Fibroblast of skin of back (primary cell): Measurements from ENCODE around the gene ATP1B3. TPM values are rescaled to one million over a fixed set of nuclear protein-coding genes. Genes with fewer than 3 reads are reported as not detected.
"Not testable (repeated sequence)": the region's sequence is repeated elsewhere in the genome, so short reads cannot be mapped to it uniquely, and the experiment has no call there.

Experiments used
- DNase-seq: peaks from one replicate; pipeline ENCODE4 v3.0.0-alpha.2; 2013
- polyA plus RNA-seq, 2 experiments: library from polyadenylated mRNA; unstranded; fragments of 120-200 nt; gene quantifications; one replicate each; pipeline ENCODE4 v1.2.1, GENCODE V29; 2013; ENCODE audit not compliant: insufficient read length in 2 of 2

ATP1B3 gene
- 206 TPM for polyA plus RNA-seq (2013, experiment 1 of 2; ENCODE audit: insufficient read length)
- polyA plus RNA-seq (2013, experiment 2 of 2; ENCODE audit: insufficient read length) = 148 TPM

GRCh38 chr3:141876381-141876890, at the start of gene ATP1B3:
Gene ATP1B3 (plus strand): TSS chr3:141876643. CDS start chr3:141876802, 159 bp downstream.
- peak; percentile 86 for DNase-seq

DNA sequence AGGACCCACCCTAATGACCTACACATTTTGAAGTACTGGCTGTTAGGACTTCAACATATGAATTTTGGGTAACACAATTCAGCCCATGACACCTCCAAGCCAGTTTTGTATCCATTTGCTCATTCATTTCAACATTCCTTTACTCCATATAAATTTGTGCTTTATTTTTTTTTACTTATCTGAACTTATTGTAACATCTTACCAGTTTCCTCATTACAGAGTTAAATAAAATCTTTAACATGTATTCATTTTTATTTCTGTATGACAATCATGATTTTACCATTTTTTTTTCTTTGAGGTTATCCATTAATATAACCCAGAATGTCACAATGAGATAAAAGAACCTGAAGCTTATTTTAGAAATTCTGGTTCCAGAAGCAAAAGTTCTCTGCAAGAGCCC, 48.0 kb upstream of the ATP1B3 start:
- no peak for DNase-seq

GRCh38 chr3:141828890-141829289, 47.6 kb upstream of the ATP1B3 start:
- no peak for DNase-seq

GRCh38 chr3:141830508-141830907, 45.9 kb upstream of the ATP1B3 start:
- DNase-seq = no peak

- no peak for DNase-seq
Measured at GRCh38 chr3:141834292-141834691, 42.2 kb upstream of the ATP1B3 start.

GRCh38 chr3:141835557-141836229, 40.8 kb upstream of the ATP1B3 start:
- DNase-seq = no peak

DNA sequence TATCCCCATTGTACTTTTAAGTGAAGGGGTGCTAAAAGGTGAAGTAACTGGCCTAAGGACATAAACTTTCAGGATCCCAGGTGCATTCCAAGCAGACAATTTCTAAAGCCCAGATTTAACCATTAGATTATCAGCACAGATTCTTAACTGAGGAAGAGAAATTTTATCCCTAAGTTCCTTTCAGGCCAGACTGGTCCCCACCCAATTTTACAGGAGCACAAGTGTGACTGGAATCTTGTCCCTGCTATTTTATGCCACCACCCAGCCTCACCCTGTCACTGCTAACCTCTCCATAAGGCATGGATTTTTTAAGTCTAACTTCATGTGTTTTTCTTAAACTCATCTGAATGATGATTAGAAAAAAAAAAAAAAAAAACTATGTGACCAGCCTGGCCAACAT, 37.1 kb upstream of the ATP1B3 start:
- no peak for DNase-seq

- DNase-seq = peak; percentile 58
Measured at GRCh38 chr3:141840737-141841544, 35.5 kb upstream of the ATP1B3 start.

GRCh38 chr3:141844108-141844507, 32.3 kb upstream of the ATP1B3 start:
- no peak for DNase-seq

DNA sequence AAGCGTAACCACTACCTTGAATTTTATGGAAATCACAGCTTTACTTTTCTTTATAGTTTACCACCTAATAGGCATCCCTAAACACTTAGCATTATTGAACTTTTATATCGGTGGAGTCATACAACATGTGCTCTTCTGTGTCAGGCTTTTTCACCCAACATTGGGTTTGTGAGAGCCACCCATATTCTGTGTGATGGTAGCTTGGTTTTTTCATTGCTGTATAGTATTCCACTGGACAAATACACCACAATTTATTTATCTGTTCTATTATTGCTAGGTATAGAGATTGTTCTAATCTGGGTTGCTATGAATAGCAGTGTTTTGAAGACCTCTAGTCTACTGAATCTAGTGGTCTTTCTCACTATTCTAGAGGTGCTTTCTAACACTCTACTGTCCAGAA, 31.6 kb upstream of the ATP1B3 start:
- no peak for DNase-seq

GRCh38 chr3:141845407-141846049, 30.9 kb upstream of the ATP1B3 start:
- DNase-seq = no peak

GRCh38 chr3:141846050-141846433, 30.4 kb upstream of the ATP1B3 start:
- no peak for DNase-seq

DNA sequence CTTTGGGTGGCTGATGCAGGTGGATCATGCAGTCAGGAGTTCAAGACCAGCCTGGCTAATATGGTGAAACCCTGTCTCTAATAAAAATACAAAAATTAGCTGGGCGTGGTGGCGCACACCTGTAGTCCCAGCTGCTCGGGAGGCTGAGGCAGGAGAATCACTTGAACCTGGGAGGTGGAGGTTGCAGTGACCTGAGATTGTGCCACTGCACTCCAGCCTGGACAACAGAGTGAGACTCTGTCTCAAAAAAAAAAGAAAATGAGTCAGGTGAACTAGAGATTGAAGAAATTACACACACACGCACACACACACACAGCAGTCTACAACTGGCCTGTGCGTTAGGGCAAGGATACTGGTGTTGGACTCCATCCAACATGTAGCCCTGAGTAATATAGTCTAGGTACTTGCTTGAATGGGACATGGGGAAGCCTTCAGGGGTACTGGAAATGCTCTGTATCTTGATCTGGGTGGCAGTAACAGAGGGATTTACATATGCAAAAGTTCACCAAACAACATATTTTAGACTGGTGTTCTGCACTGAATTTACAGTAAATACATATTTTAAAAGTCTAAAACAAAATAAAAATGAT, 28.2 kb upstream of the ATP1B3 start:
- not testable (repeated sequence) for DNase-seq

DNA sequence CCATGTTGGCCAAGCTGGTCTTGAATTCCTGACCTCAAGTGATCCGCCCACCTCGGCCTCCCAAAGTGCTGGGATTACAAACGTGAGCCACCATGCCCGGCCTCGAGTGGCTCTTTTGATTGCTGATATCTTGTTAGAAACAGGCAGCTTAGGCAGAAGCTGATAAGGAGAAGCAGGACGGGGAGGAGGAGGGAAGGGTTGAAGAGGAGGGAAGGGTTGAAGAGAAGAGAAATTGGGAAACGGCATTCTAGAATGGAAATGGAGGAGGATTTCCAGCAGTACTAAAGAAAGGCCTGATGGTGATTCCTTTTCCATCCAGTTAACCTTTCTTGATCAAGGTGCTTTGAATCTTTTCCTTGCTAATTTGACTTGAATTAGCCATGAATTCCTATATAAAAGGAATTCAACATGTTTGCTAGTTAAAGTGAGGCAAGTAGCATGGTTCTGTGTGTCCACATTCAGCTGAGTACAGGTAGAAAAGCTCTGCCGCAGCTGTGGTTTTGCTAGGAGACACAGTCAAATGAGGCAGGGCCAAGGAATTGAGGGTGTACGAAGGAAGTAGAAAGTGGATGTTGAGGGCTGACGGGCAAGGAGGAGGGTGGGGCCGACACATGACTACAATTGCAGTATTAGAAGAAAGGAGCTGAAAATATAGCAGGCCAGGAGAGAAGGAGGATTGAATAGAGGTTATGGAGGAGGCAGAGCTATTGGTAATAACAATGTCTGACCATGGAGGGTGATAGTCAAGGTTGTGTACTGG, 27.2 kb upstream of the ATP1B3 start:
- DNase-seq = no peak

GRCh38 chr3:141851411-141851810, 25.0 kb upstream of the ATP1B3 start:
- DNase-seq = no peak

GRCh38 chr3:141853081-141853601, 23.3 kb upstream of the ATP1B3 start:
- no peak for DNase-seq

GRCh38 chr3:141853629-141854168, 22.7 kb upstream of the ATP1B3 start:
- no peak for DNase-seq

DNA sequence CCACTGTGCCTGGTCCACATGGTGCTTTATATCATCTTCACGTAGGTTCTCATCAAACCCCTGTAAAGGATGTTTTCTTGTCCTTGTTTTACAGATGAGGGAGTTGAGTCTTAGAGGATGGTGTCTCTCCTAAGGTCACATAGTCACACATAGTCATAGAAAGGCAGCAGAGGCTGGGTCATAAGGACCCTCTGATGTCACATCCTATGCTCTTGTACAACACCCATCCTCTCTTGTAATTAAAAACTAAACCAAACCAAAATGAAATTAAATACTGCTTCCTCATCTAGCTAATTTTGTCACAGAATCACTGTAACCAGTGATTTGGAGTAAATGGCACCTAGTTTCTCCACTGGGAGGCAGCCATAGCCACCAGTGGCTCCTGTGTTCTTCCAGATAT, 21.8 kb upstream of the ATP1B3 start:
- DNase-seq = no peak

DNA sequence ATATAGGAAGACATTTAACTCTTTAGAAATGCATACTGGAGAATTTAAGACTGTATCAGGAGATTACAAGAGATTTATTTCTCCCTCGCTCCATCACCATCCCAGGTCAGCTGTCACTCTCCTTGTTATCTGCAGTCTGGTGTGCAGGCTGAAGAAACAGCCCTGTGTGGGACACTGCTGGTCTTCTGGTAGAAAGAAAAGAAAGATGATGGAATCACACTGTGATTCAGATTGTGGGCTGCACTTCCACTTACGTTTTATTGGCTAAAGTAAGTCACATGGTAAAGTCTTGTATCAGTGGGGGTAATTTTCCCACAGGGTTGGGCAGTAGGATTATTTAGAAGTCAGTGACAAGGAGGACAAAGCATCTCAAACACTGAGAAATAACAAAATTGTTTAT, 18.1 kb upstream of the ATP1B3 start:
- DNase-seq = peak; percentile 23

DNA sequence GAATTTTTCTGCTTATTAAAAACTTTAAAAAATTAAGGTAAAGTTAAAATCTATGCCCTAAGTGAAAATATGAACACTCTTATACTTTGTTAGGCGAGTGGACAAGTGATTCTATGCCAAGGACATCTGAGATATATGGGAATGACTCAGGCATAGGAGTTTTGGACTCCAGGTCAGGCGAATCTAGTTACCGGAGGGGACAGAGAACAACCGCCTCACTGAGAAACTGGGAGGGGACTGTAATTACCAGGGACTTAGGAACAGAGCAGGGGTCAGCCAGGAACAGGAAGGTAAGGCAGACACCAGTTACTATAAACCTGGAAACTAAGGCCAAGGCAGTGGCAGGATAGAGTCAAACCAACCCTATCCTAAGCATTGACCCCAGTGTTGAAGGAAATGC, 16.8 kb upstream of the ATP1B3 start:
- no peak for DNase-seq

DNA sequence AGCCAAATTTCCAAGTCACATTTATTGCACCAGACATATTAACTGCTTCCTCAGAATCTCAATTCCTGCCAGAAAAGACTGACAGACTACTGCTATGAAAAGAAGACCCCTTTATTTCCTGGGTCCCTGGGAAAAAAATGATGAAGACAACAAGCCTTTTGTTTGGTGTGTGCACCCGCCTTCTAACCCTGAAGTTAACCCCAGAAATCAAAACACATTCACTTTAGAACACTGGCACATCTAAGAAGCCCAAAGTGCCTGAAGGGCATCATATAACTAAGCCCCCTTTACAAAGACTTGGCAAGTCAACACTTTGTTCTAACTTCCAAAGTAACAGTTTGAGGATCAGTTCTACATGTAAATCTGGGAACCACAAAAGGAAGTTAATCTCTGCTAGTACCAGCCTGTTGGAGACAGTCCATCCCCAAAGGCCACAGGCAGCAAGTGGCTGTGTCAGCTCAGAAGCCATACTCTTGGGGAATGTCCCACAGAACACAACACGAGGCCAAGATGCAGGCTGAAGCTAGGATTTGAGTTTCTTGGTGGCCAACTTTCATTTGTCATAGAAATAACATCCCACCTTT, 16.3 kb upstream of the ATP1B3 start:
- DNase-seq = no peak
